H1 (cell line): ENCODE data around the gene DGKH.

Source experiments
- ATF2 ChIP-seq: IDR thresholded peaks from 2 replicates; pipeline ENCODE4 v1.6.1; 2012; ENCODE audit warnings: low read length, inconsistent platforms
- CTCF ChIP-seq, 3 experiments: IDR thresholded peaks; 1 replicate in 2 of 3; 2 replicates in 1 of 3; pipeline versions ENCODE4 v1.5.1 to v1.6.1; 2011; ENCODE audit warnings: low read length in 3 of 3, mild to moderate bottlenecking in 3 of 3, inconsistent platforms in 2 of 3, low read depth in 1 of 3, moderate library complexity in 1 of 3; ENCODE audit not compliant: insufficient read depth in 1 of 3; ENCODE audit errors: control extremely low read depth in 1 of 3
- GABPA ChIP-seq: IDR thresholded peaks from 2 replicates; pipeline ENCODE4 v1.6.1; 2011; ENCODE audit warnings: mild to moderate bottlenecking, low read length, moderate library complexity, borderline replicate concordance; ENCODE audit not compliant: insufficient read depth
- POLR2A ChIP-seq, 2 experiments: IDR thresholded peaks; 1 replicate in 1 of 2; 2 replicates in 1 of 2; pipeline ENCODE4 v1.6.1; 2011; ENCODE audit warnings: low read depth in 2 of 2, low read length in 2 of 2, mild to moderate bottlenecking in 2 of 2; ENCODE audit errors: control extremely low read depth in 1 of 2
- POLR2AphosphoS5 ChIP-seq: IDR thresholded peaks from 2 replicates; pipeline ENCODE4 v1.6.1; 2011; ENCODE audit warnings: low read depth, low read length
- SRF ChIP-seq: IDR thresholded peaks from 2 replicates; pipeline ENCODE4 v1.6.1; 2011; ENCODE audit warnings: mild to moderate bottlenecking, low read depth, low read length, moderate library complexity
- SUZ12 ChIP-seq: fragments of 200-600 bp; sonication (generic); IDR thresholded peaks from 2 replicates; pipeline ENCODE4 v1.6.1; 2012; ENCODE audit warnings: mild to moderate bottlenecking, inconsistent platforms, low read length, moderate library complexity, mixed read lengths
- TEAD4 ChIP-seq: IDR thresholded peaks from 2 replicates; pipeline ENCODE4 v1.6.1; 2012; ENCODE audit warnings: low read depth, low read length, inconsistent platforms, mixed read lengths

GRCh38 chr13:42284068-42284467 is 235.6 kb downstream of the DGKH start:
- TF ChIP-seq CTCF (IDR thresholded peaks at IDR 0.05; ENCODE audit: control extremely low read depth in 1 of 3, insufficient read depth in 1 of 3, low read depth in 1 of 3, low read length in 3 of 3) (no peak), GABPA (no peak), ATF2 (no peak), POLR2AphosphoS5 (no peak), SRF (no peak), POLR2A (IDR thresholded peaks at IDR 0.05; ENCODE audit: control extremely low read depth in 1 of 2, low read depth in 2 of 2, low read length in 2 of 2) (no peak), SUZ12 (no peak), TEAD4 (no peak)
